ENCODE results near the gene TTN.

The TTN gene

DNA sequence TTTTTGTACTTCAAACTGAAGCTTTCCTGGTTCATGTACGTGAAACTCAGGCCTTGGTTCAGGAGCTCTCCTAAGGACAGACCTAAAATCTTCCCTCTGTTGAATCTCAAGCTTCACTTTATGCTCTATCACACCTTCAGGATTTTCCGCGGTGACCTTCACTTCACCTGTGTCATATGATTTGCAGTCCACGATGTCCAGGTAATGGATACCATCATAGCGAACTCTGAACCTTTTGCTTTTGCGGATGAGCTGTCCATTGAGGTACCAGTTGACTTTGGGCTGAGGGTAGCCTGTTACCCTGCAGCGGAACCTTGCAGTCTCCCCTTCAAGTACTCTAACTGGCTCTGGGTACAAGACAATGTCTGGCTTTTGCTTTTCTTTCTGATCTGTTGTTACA lies 31.2 kb downstream of the TTN start:
- Histone ChIP-seq H2BK5ac (ENCODE audit: low read depth, low read length, poor library complexity, severe bottlenecking) (no peak overlapping the region), H2BK15ac (ENCODE audit: low read depth, poor library complexity, severe bottlenecking) (no peak overlapping the region), H2BK120ac (ENCODE audit: low read depth, low read length) (no peak overlapping the region), H3K4me1 (ENCODE audit: control insufficient read depth, insufficient read depth, low read depth, low read length) (no peaks in the 10 kb centered on the region), H3K4ac (ENCODE audit: low read depth in 1 of 2, low read length in 2 of 2) (no peak overlapping the region), H2AFZ (ENCODE audit: low read depth, low read length) (no peak overlapping the region), H3K9me3 (ENCODE audit: control insufficient read depth, low read length) (peaks cover 38% of the 10 kb centered on the region), H2AK5ac (ENCODE audit: low read length, severe bottlenecking) (no peak overlapping the region), H4K91ac (ENCODE audit: low read length) (no peak overlapping the region), H3K79me1 (replicated peaks; ENCODE audit: low read length, poor library complexity, severe bottlenecking) (no peaks in the 10 kb centered on the region), H3K4me3 (ENCODE audit: insufficient read depth in 1 of 2, low read depth in 1 of 2, low read length in 2 of 2) (no peak overlapping the region), H4K8ac (ENCODE audit: low read length) (no peak overlapping the region), H3K27me3 (ENCODE audit: control insufficient read depth in 1 of 2, insufficient read depth in 1 of 2, low read length in 2 of 2) (no peaks in the 10 kb centered on the region), H3K23ac (ENCODE audit: low read length in 2 of 2) (no peak overlapping the region), H3K4me2 (ENCODE audit: low read length, poor library complexity, severe bottlenecking) (no peak overlapping the region), H2BK12ac (ENCODE audit: low read length in 2 of 2) (no peak overlapping the region), H3K27ac (ENCODE audit: low read length, poor library complexity, severe bottlenecking) (no peak overlapping the region), H3K18ac (ENCODE audit: low read depth in 1 of 2, low read length in 2 of 2) (no peak overlapping the region), H3K14ac (ENCODE audit: low read length in 2 of 2) (no peak overlapping the region), H3K36me3 (ENCODE audit: control insufficient read depth in 1 of 2, insufficient read depth in 2 of 2, low read depth in 1 of 2, low read length in 2 of 2) (no peaks in the 10 kb centered on the region), H3K9ac (ENCODE audit: low read length) (no peak overlapping the region)
- WGBS = 89% methylated on average over 7 of the region's 7 CpGs
- no peak for DNase-seq

GRCh38 chr2:178770518-178770917 lies 36.7 kb downstream of the TTN start:
- Histone ChIP-seq H2BK12ac (ENCODE audit: low read length in 2 of 2) (no peak overlapping the region), H3K4ac (ENCODE audit: low read depth in 1 of 2, low read length in 2 of 2) (no peak overlapping the region), H2AFZ (ENCODE audit: low read depth, low read length) (no peak overlapping the region), H3K36me3 (ENCODE audit: control insufficient read depth in 1 of 2, insufficient read depth in 2 of 2, low read depth in 1 of 2, low read length in 2 of 2) (no peaks in the 10 kb centered on the region), H4K8ac (ENCODE audit: low read length) (no peak overlapping the region), H3K9me3 (ENCODE audit: control insufficient read depth, low read length) (peaks cover 42% of the 10 kb centered on the region), H2BK120ac (ENCODE audit: low read depth, low read length) (no peak overlapping the region), H3K4me1 (ENCODE audit: control insufficient read depth, insufficient read depth, low read depth, low read length) (no peaks in the 10 kb centered on the region), H3K27me3 (ENCODE audit: control insufficient read depth in 1 of 2, insufficient read depth in 1 of 2, low read length in 2 of 2) (no peaks in the 10 kb centered on the region), H2BK15ac (ENCODE audit: low read depth, poor library complexity, severe bottlenecking) (no peak overlapping the region), H2BK5ac (ENCODE audit: low read depth, low read length, poor library complexity, severe bottlenecking) (no peak overlapping the region), H3K9ac (ENCODE audit: low read length) (no peak overlapping the region), H3K27ac (ENCODE audit: low read length, poor library complexity, severe bottlenecking) (no peak overlapping the region), H3K14ac (ENCODE audit: low read length in 2 of 2) (no peak overlapping the region), H2AK5ac (ENCODE audit: low read length, severe bottlenecking) (no peak overlapping the region), H3K79me1 (replicated peaks; ENCODE audit: low read length, poor library complexity, severe bottlenecking) (no peaks in the 10 kb centered on the region), H3K18ac (ENCODE audit: low read depth in 1 of 2, low read length in 2 of 2) (no peak overlapping the region), H3K4me2 (ENCODE audit: low read length, poor library complexity, severe bottlenecking) (no peak overlapping the region), H3K23ac (ENCODE audit: low read length in 2 of 2) (no peak overlapping the region), H4K91ac (ENCODE audit: low read length) (no peak overlapping the region), H3K4me3 (ENCODE audit: insufficient read depth in 1 of 2, low read depth in 1 of 2, low read length in 2 of 2) (no peak overlapping the region)
- 81% methylated on average over 1 of the region's 2 CpGs for WGBS
- DNase-seq = no peak

- Histone ChIP-seq H2BK120ac (ENCODE audit: low read depth, low read length) (no peak overlapping the region), H3K23ac (ENCODE audit: low read length in 2 of 2) (no peak overlapping the region), H2BK12ac (ENCODE audit: low read length in 2 of 2) (no peak overlapping the region), H3K27me3 (ENCODE audit: control insufficient read depth in 1 of 2, insufficient read depth in 1 of 2, low read length in 2 of 2) (no peaks in the 10 kb centered on the region), H3K9ac (ENCODE audit: low read length) (no peak overlapping the region), H3K4me3 (ENCODE audit: insufficient read depth in 1 of 2, low read depth in 1 of 2, low read length in 2 of 2) (no peak overlapping the region), H2BK15ac (ENCODE audit: low read depth, poor library complexity, severe bottlenecking) (no peak overlapping the region), H3K9me3 (ENCODE audit: control insufficient read depth, low read length) (peaks cover 23% of the 10 kb centered on the region), H3K4me2 (ENCODE audit: low read length, poor library complexity, severe bottlenecking) (no peak overlapping the region), H3K14ac (ENCODE audit: low read length in 2 of 2) (no peak overlapping the region), H2BK5ac (ENCODE audit: low read depth, low read length, poor library complexity, severe bottlenecking) (no peak overlapping the region), H3K18ac (ENCODE audit: low read depth in 1 of 2, low read length in 2 of 2) (no peak overlapping the region), H3K79me1 (replicated peaks; ENCODE audit: low read length, poor library complexity, severe bottlenecking) (no peaks in the 10 kb centered on the region), H2AFZ (ENCODE audit: low read depth, low read length) (no peak overlapping the region), H3K4ac (ENCODE audit: low read depth in 1 of 2, low read length in 2 of 2) (no peak overlapping the region), H2AK5ac (ENCODE audit: low read length, severe bottlenecking) (no peak overlapping the region), H3K4me1 (ENCODE audit: control insufficient read depth, insufficient read depth, low read depth, low read length) (no peaks in the 10 kb centered on the region), H4K8ac (ENCODE audit: low read length) (no peak overlapping the region), H3K27ac (ENCODE audit: low read length, poor library complexity, severe bottlenecking) (no peak overlapping the region), H4K91ac (ENCODE audit: low read length) (no peak overlapping the region), H3K36me3 (ENCODE audit: control insufficient read depth in 1 of 2, insufficient read depth in 2 of 2, low read depth in 1 of 2, low read length in 2 of 2) (no peaks in the 10 kb centered on the region)
- WGBS = 95% methylated on average over 11 of the region's 11 CpGs
- no peak for DNase-seq
These were observed 39.8 kb downstream of the TTN start for GRCh38 chr2:178767094-178768060.

GRCh38 chr2:178764097-178764496 lies 43.1 kb downstream of the TTN start:
- H2BK12ac ChIP-seq (ENCODE audit: low read length in 2 of 2) = no peak overlapping the region
- no peak overlapping the region for H2BK5ac ChIP-seq (ENCODE audit: low read depth, low read length, poor library complexity, severe bottlenecking)
- no peak overlapping the region for H4K91ac ChIP-seq (ENCODE audit: low read length)
- H2BK120ac ChIP-seq (ENCODE audit: low read depth, low read length) = no peak overlapping the region
- H2AFZ ChIP-seq (ENCODE audit: low read depth, low read length) = no peak overlapping the region
- H3K9ac ChIP-seq (ENCODE audit: low read length) = no peak overlapping the region
- H3K18ac ChIP-seq (ENCODE audit: low read depth in 1 of 2, low read length in 2 of 2) = no peak overlapping the region
- no peak overlapping the region for H3K23ac ChIP-seq (ENCODE audit: low read length in 2 of 2)
- WGBS = 66% methylated on average over 3 of the region's 3 CpGs
- DNase-seq = no peak
- H2BK15ac ChIP-seq (ENCODE audit: low read depth, poor library complexity, severe bottlenecking) = no peak overlapping the region
- H3K4me1 ChIP-seq (ENCODE audit: control insufficient read depth, insufficient read depth, low read depth, low read length) = no peaks in the 10 kb centered on the region
- H2AK5ac ChIP-seq (ENCODE audit: low read length, severe bottlenecking) = no peak overlapping the region
- H3K14ac ChIP-seq (ENCODE audit: low read length in 2 of 2) = no peak overlapping the region
- H3K79me1 ChIP-seq (replicated peaks; ENCODE audit: low read length, poor library complexity, severe bottlenecking) = no peaks in the 10 kb centered on the region
- H3K36me3 ChIP-seq (ENCODE audit: control insufficient read depth in 1 of 2, insufficient read depth in 2 of 2, low read depth in 1 of 2, low read length in 2 of 2) = no peaks in the 10 kb centered on the region
- no peaks in the 10 kb centered on the region for H3K9me3 ChIP-seq (ENCODE audit: control insufficient read depth, low read length)
- no peak overlapping the region for H3K4me3 ChIP-seq (ENCODE audit: insufficient read depth in 1 of 2, low read depth in 1 of 2, low read length in 2 of 2)
- H3K4ac ChIP-seq (ENCODE audit: low read depth in 1 of 2, low read length in 2 of 2) = no peak overlapping the region
- no peak overlapping the region for H3K4me2 ChIP-seq (ENCODE audit: low read length, poor library complexity, severe bottlenecking)
- H4K8ac ChIP-seq (ENCODE audit: low read length) = no peak overlapping the region
- no peak overlapping the region for H3K27ac ChIP-seq (ENCODE audit: low read length, poor library complexity, severe bottlenecking)
- no peaks in the 10 kb centered on the region for H3K27me3 ChIP-seq (ENCODE audit: control insufficient read depth in 1 of 2, insufficient read depth in 1 of 2, low read length in 2 of 2)

Data from mesenchymal stem cell (in vitro differentiated cells and primary cell).